CD4-positive, alpha-beta T cell treated with Interleukin-4 for 1 hour (primary cell): ENCODE results near the gene TRIM40.

ENCODE experiments used
- DNase-seq, 2 donors: peaks; one replicate each; pipeline ENCODE4 v3.0.0-alpha.2; 2020 to 2022

The TRIM40 gene

GRCh38 chr6:30149858-30150550 is 14.1 kb downstream of the TRIM40 start:
- no peak for DNase-seq

- DNase-seq, result no peak
Measured at GRCh38 chr6:30150671-30151395, 14.9 kb downstream of the TRIM40 start.

- no peak for DNase-seq
Measured at GRCh38 chr6:30151580-30151979, 15.6 kb downstream of the TRIM40 start.

- DNase-seq, result no peak
Measured at GRCh38 chr6:30152016-30152673, 16.2 kb downstream of the TRIM40 start.

GRCh38 chr6:30152910-30153610 is 17.1 kb downstream of the TRIM40 start:
- DNase-seq, result no peak

GRCh38 chr6:30154061-30154460 is 18.1 kb downstream of the TRIM40 start:
- DNase-seq, result no peak

GRCh38 chr6:30154709-30155519 is 19.0 kb downstream of the TRIM40 start:
- no peak for DNase-seq

- no peak for DNase-seq
Measured at GRCh38 chr6:30155520-30156261, 19.8 kb downstream of the TRIM40 start.

- DNase-seq, result no peak
Measured at GRCh38 chr6:30156262-30156599, 20.3 kb downstream of the TRIM40 start.

- no peak for DNase-seq
Measured at GRCh38 chr6:30156774-30157173, 20.8 kb downstream of the TRIM40 start.

- DNase-seq, result no peak
Measured at GRCh38 chr6:30157581-30157980, 21.6 kb downstream of the TRIM40 start.

- DNase-seq, result no peak
Measured at GRCh38 chr6:30157999-30158398, 22.1 kb downstream of the TRIM40 start.

- DNase-seq, result no peak
Measured at GRCh38 chr6:30158475-30159040, 22.6 kb downstream of the TRIM40 start.

- no peak for DNase-seq
Measured at GRCh38 chr6:30160008-30160784, 24.3 kb downstream of the TRIM40 start.

GRCh38 chr6:30160785-30161531 is 25.0 kb downstream of the TRIM40 start, which contains the start of gene TRIM10:
TRIM10 (minus strand) TSS chr6:30161211; CDS start chr6:30160858, 353 bp downstream.
- no peak for DNase-seq

GRCh38 chr6:30162265-30163089 is 26.5 kb downstream of the TRIM40 start:
- DNase-seq, result no peak

- peak in 1 of 2 donors; percentile 20 for DNase-seq
Measured at GRCh38 chr6:30163090-30163917, 27.4 kb downstream of the TRIM40 start, which contains the start of gene TRIM15. TRIM15 (plus strand) TSS chr6:30163546; CDS start chr6:30163685, 139 bp downstream.
